HG02970 (cell line): ENCODE data around the gene SBK2.
"Not testable (repeated sequence)": the region's sequence is repeated elsewhere in the genome, so short reads cannot be mapped to it uniquely, and the experiment has no call there.

Experiments used
- ATAC-seq: cut with Tn5 transposase; IDR thresholded peaks from one replicate; pipeline ENCODE4 v1.9.1; 2021; ENCODE audit warnings: mild to moderate bottlenecking, moderate library complexity, moderate number of reproducible peaks; ENCODE audit not compliant: unreplicated experiment, low FRiP score

Gene SBK2

GRCh38 chr19:55536366-55536765 lies 567 bp downstream of the SBK2 start:
- ATAC-seq = no peak

- ATAC-seq = no peak
These were observed 975 bp downstream of the SBK2 start for GRCh38 chr19:55535965-55536350.

DNA sequence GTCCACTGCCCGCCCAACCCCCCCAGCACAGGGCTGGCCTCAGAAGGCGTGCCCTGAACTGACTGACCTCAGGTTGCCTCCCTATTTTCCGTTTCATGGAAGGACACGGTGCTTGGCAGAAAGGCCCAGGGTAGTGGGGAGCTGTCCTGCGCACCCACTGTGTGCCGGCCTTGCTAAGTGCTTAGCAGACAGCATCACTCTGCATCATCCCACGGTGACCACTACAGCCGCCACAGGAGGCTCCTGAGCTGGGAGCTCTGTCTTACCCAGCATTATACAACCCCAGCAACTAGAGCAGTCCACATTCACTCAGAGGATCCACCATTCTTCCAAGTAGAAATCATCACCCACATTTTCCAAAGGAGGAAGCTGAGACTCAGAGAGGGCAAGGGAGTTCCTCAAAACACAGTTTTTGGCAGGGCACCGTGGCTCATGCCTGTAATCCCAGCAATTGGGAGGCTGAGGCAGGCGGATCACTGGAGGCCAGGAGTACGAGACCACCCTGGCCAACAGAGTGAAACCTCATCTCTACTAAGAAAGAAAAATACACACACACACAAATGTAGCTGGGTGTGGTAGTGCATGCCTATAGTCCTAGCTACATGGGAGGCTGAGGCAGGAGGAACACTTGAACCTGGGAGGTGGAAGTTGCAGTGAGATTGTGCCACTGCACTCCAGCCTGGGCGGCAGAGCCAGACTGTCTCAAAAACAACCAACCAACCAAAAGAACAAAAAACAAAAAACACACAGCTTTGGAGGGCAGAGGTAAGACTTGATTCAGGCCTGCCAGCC lies 1.6 kb downstream of the SBK2 start:
- ATAC-seq = no peak

- not testable (repeated sequence) for ATAC-seq
These were observed 2.7 kb downstream of the SBK2 start for GRCh38 chr19:55534280-55534679.

GRCh38 chr19:55530996-55531395 lies 5.9 kb downstream of the SBK2 start:
- ATAC-seq = no peak

GRCh38 chr19:55529636-55530234 lies 7.2 kb downstream of the SBK2 start:
- ATAC-seq = no peak

- no peak for ATAC-seq
These were observed 8.7 kb downstream of the SBK2 start for GRCh38 chr19:55528030-55528803.

GRCh38 chr19:55527197-55528029 lies 9.5 kb downstream of the SBK2 start:
- ATAC-seq = no peak

DNA sequence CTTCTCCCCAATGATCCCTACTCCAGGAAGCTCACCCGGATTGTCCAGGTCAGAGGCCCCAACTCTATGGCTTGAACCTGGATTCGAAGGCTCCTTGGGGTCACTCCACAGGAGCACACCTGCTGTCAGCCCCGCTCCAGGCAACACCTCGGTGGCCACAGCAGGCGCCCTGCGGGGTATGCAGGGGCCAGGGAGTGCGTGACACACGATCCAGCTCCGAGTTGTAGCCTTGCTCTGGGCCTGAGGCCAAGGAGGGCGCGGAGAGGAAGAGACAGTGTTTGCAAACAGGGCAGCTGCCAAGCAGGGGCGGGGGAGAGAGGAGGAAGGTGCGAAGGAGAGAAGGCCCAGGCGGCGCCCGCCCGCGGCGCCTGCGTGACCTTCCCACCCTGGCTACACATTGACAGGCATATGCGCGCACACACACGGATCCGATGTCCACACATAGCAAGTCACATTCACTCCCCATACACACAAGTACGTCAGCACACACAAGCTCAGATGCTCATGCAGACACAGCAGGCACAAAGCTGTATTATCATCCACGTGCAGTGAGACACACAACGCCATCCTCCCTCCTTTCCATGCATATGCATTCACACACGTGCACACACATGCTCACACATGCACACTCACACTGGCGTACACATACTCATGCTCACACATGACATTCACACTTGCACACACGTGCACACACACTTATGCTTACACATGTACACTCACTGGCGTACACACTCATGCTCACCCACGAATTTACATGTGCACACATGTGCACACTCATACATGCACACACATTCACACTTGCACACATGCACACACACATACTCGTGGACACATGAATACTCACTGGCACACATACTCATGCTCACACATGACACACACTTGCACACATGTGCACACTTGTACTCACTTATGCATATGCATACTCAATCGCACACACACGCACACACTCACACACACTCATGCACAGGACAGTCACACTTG lies 10.4 kb downstream of the SBK2 start:
- ATAC-seq = no peak

DNA sequence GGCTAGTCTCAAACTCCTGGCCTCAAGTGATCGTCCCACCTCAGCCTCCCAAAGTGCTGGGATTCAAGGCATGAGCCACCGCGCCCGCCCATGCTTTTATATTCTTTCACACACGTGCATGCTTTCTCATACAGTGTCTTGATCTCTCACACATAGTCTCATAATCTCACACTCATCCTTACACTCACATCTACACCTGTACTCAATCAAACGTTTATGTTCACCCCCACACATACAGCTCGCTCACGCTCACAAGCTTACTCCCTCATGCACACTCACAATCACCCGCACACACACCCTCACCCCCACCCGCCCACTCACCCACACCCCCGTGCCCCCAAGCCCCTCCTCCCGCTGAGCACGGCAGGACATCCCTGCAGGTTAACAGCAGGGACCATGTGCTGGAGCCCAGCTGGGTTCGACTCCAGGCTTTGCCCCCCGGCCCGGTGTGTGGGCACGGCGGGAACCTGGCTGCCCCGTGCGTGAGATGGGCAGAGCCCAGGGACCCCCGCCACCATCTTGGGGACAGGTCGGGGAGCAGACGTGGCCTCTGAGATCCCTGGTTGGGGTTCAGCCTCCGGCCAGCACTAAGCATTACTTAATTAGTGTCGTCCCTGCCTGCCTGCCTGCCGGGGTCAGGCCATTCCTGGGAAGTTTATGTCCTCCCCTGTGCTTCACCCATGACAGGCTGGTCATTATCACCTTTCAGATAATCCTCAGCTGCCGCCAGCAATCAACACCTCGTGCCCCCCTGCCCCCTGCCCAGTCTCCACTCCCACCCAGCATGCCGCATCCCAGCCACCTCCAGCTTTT lies 11.4 kb downstream of the SBK2 start:
- ATAC-seq = no peak

- ATAC-seq = no peak
These were observed 16.1 kb downstream of the SBK2 start for GRCh38 chr19:55520691-55521292.

DNA sequence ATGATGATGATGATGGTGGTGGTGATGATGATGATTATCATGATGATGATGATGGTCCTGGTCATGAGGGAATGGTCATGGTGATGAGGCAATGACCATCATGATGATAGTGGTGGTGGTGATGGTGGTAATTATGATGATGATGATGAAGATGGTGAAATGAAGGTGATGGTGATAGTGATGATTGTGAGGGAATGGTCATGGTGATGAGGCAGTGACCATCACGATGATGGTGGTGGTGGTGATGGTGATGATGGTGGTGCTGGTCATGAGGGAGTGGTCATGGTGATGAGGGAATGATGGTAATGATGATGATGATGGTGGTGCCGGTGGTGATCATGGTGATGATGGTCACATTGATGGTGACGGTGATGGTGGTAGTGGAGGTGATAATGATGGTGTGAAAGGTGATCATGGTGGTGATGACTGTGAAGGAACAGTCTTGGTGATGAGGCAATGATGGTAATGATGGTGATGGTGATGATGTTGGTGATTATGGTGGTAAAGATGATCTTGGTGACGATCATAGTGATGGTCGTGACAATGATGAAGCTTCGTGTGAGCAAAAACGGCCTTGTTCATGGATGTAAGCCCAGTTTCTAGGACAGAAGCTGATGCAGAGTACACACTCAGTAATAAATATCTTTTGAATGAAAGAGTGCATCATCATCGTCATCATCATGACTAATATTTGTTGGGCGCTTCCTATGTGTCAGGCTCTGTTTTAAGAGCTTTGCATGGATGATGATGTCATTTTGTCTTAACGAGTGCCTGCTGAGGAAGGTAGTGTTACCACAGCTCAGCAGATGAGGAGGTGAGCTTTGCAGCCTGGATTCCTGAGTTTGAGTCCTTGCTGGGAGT lies 17.3 kb downstream of the SBK2 start:
- ATAC-seq = no peak

GRCh38 chr19:55516878-55517620 lies 19.9 kb downstream of the SBK2 start:
- peak; percentile 96 for ATAC-seq

DNA sequence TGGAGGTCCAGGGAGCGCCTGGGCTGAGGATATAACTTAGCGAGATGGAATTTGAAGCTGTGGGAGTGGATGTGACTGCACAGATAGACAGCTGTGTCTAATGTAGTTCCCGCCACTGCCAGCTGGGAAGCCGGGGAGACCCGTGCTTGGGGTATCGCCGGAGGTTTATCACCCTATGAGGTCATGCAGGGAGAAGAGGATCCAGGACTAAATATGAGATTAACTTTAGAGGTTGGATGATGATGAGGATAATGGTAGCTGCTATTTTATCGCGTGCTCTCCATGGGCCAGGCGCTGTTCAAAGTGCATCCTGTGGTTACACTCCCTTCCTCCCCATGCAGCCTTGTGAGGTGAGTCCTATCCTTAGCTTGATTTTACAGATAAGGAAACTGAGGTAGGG lies 28.8 kb downstream of the SBK2 start:
- ATAC-seq = no peak

GRCh38 chr19:55504981-55505380 lies 32.0 kb downstream of the SBK2 start:
- ATAC-seq = no peak

DNA sequence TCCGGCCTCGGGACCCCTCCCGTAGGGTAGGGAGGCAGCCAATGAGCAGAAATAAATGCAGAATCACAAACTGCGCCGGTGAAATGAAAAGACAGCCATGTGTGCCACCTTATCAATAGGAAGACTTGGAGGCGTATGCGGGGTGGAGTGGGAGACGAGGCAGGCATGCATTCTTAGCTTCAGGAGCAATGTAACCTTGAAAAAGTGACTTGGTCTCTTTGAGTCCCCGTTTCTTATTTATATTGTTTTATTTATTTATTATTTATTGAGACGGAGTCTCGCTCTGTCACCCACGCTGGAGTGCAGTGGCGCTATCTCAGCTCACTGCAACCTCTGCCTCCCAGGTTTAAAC lies 32.7 kb downstream of the SBK2 start:
- ATAC-seq = no peak
